ENCODE results near the gene RNF121. TPM values are rescaled to one million over a fixed set of nuclear protein-coding genes. Genes with fewer than 3 reads are reported as not detected.

Gene RNF121
- total and polyA plus RNA-seq, 4 donors, result 10.2 to 31.1 (median 14.2) TPM

DNA sequence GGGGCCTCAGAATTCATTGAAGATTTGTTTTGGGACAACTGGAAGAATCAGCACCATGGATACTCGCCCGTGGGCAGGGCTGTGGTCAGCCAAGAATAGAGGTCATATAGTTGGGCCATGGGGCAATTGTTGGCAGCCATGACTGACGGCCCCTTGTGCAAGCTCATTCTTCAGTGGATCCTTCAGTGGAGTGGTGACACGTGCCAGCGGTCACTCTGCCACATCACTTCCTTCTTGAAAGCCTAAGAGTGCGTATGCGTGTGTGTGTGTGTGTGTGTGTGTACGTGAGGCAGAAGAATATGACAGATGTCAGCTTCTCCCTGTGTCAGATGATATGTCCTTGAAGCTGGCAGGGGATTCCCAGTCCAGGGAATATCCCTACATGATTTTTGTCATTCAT lies 68.1 kb downstream of the RNF121 start (continued):
- TF ChIP-seq FOXA1 (IDR thresholded peaks at IDR 0.05), result no peak

DNA sequence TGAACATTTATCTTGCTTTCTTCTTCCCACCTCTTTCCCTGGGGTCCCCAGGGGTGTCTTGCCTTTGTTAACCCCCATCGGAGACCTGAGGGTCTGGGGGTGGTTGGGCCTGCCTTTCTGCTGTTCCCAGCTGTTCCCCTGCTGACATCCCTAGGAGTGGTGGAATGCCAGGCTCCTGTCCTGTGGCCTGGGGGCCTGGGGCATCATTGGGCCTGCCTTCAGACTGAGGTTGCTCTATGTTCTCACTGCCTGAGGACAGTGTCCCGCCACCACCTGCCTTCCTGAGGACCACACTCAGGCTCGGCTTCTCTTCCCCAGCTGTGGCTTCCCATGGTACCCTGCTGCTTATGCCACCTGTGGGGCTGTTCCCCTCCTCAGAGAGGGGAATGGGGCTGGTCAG lies 68.7 kb downstream of the RNF121 start:
- no peaks in the 10 kb centered on the region for H3K27me3 ChIP-seq (ENCODE audit: control insufficient read depth in 4 of 4, insufficient read depth in 4 of 4, low read length in 3 of 4)
- no peak for DNase-seq (ENCODE audit: low spot score)
- peaks cover 2 to 17% (median 10%) of the 10 kb centered on the region in 4 donors for H3K4me1 ChIP-seq (ENCODE audit: control insufficient read depth in 4 of 4, insufficient read depth in 4 of 4, low read length in 3 of 4)
- H3K9ac ChIP-seq (ENCODE audit: low read depth in 1 of 2, low read length in 2 of 2), result no peak overlapping the region
- 99% methylated on average over 3 of the region's 3 CpGs for WGBS
- H3K27ac ChIP-seq (ENCODE audit: low read depth in 1 of 2, low read length in 2 of 2), result no peak overlapping the region
- H3K36me3 ChIP-seq (ENCODE audit: control insufficient read depth in 4 of 4, insufficient read depth in 3 of 4, low read depth in 1 of 4, low read length in 3 of 4), result peaks cover 0 to 13% (median 10%) of the 10 kb centered on the region in 4 donors
- H3K4me3 ChIP-seq (ENCODE audit: low read depth in 1 of 3, low read length in 3 of 3), result no peak overlapping the region
- no peaks in the 10 kb centered on the region for H3K9me3 ChIP-seq (ENCODE audit: control insufficient read depth in 4 of 4, low read length in 3 of 4)
- TF ChIP-seq, protein P1, sequence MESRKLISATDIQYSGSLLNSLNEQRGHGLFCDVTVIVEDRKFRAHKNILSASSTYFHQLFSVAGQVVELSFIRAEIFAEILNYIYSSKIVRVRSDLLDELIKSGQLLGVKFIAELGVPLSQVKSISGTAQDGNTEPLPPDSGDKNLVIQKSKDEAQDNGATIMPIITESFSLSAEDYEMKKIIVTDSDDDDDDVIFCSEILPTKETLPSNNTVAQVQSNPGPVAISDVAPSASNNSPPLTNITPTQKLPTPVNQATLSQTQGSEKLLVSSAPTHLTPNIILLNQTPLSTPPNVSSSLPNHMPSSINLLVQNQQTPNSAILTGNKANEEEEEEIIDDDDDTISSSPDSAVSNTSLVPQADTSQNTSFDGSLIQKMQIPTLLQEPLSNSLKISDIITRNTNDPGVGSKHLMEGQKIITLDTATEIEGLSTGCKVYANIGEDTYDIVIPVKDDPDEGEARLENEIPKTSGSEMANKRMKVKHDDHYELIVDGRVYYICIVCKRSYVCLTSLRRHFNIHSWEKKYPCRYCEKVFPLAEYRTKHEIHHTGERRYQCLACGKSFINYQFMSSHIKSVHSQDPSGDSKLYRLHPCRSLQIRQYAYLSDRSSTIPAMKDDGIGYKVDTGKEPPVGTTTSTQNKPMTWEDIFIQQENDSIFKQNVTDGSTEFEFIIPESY (IDR thresholded peaks at IDR 0.05), result no peak
- no peak for TF ChIP-seq GABPA (IDR thresholded peaks at IDR 0.05 in 1 of 2, conservative IDR thresholded peaks at IDR 0.05 in 1 of 2)
- no peak for TF ChIP-seq NR2F2 (IDR thresholded peaks at IDR 0.05)
- TF ChIP-seq, protein P2, sequence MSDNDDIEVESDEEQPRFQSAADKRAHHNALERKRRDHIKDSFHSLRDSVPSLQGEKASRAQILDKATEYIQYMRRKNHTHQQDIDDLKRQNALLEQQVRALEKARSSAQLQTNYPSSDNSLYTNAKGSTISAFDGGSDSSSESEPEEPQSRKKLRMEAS (IDR thresholded peaks at IDR 0.05), result no peak
- TF ChIP-seq, protein P3, sequence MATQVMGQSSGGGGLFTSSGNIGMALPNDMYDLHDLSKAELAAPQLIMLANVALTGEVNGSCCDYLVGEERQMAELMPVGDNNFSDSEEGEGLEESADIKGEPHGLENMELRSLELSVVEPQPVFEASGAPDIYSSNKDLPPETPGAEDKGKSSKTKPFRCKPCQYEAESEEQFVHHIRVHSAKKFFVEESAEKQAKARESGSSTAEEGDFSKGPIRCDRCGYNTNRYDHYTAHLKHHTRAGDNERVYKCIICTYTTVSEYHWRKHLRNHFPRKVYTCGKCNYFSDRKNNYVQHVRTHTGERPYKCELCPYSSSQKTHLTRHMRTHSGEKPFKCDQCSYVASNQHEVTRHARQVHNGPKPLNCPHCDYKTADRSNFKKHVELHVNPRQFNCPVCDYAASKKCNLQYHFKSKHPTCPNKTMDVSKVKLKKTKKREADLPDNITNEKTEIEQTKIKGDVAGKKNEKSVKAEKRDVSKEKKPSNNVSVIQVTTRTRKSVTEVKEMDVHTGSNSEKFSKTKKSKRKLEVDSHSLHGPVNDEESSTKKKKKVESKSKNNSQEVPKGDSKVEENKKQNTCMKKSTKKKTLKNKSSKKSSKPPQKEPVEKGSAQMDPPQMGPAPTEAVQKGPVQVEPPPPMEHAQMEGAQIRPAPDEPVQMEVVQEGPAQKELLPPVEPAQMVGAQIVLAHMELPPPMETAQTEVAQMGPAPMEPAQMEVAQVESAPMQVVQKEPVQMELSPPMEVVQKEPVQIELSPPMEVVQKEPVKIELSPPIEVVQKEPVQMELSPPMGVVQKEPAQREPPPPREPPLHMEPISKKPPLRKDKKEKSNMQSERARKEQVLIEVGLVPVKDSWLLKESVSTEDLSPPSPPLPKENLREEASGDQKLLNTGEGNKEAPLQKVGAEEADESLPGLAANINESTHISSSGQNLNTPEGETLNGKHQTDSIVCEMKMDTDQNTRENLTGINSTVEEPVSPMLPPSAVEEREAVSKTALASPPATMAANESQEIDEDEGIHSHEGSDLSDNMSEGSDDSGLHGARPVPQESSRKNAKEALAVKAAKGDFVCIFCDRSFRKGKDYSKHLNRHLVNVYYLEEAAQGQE (IDR thresholded peaks at IDR 0.05), result no peak
- no peak for TF ChIP-seq FOXA1 (IDR thresholded peaks at IDR 0.05)
- no peak for TF ChIP-seq JUND (IDR thresholded peaks at IDR 0.05)
- no peak for TF ChIP-seq SP1 (IDR thresholded peaks at IDR 0.05)
- TF ChIP-seq YY1 (IDR thresholded peaks at IDR 0.05), result no peak
- TF ChIP-seq, protein P4, sequence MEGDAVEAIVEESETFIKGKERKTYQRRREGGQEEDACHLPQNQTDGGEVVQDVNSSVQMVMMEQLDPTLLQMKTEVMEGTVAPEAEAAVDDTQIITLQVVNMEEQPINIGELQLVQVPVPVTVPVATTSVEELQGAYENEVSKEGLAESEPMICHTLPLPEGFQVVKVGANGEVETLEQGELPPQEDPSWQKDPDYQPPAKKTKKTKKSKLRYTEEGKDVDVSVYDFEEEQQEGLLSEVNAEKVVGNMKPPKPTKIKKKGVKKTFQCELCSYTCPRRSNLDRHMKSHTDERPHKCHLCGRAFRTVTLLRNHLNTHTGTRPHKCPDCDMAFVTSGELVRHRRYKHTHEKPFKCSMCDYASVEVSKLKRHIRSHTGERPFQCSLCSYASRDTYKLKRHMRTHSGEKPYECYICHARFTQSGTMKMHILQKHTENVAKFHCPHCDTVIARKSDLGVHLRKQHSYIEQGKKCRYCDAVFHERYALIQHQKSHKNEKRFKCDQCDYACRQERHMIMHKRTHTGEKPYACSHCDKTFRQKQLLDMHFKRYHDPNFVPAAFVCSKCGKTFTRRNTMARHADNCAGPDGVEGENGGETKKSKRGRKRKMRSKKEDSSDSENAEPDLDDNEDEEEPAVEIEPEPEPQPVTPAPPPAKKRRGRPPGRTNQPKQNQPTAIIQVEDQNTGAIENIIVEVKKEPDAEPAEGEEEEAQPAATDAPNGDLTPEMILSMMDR (IDR thresholded peaks at IDR 0.05; ENCODE audit: low read depth, low read length, missing input control), result no peak
- no peak for TF ChIP-seq EGR1 (IDR thresholded peaks at IDR 0.05; ENCODE audit: low read depth in 2 of 2)
- TF ChIP-seq HNF4A (conservative IDR thresholded peaks at IDR 0.05), result no peak

DNA sequence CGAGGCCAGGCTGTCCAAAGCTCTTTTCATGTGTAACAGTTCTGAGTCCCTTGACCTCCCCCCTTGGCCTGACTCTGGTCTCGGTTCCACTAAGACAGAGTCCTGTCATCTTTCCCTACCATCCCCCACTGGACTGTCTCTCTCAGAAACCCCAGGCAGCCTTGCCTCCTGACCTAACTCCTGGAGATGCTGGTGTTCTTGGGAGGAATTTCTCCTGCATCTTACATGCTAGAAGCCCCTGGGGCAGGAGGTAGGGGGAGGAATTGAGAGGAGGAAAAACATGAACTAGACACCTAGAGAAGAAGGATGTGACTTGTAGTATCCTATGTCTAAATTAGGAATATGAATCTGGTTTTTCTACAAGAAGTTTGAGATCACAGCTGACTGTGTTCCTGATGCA lies 69.2 kb downstream of the RNF121 start:
- peaks cover 2 to 17% (median 10%) of the 10 kb centered on the region in 4 donors for H3K4me1 ChIP-seq (ENCODE audit: control insufficient read depth in 4 of 4, insufficient read depth in 4 of 4, low read length in 3 of 4)
- peak overlapping the region in 1 of 2 donors; percentile 60 for H3K27ac ChIP-seq (ENCODE audit: low read depth in 1 of 2, low read length in 2 of 2)
- H3K27me3 ChIP-seq (ENCODE audit: control insufficient read depth in 4 of 4, insufficient read depth in 4 of 4, low read length in 3 of 4), result no peaks in the 10 kb centered on the region
- peaks cover 3 to 16% (median 13%) of the 10 kb centered on the region in 4 donors for H3K36me3 ChIP-seq (ENCODE audit: control insufficient read depth in 4 of 4, insufficient read depth in 3 of 4, low read depth in 1 of 4, low read length in 3 of 4)
- DNase-seq (ENCODE audit: low spot score), result no peak
- H3K4me3 ChIP-seq (ENCODE audit: low read depth in 1 of 3, low read length in 3 of 3), result no peak overlapping the region
- 92% methylated on average over 2 of the region's 2 CpGs for WGBS
- no peaks in the 10 kb centered on the region for H3K9me3 ChIP-seq (ENCODE audit: control insufficient read depth in 4 of 4, low read length in 3 of 4)
- H3K9ac ChIP-seq (ENCODE audit: low read depth in 1 of 2, low read length in 2 of 2), result no peak overlapping the region
- TF ChIP-seq, protein P5, sequence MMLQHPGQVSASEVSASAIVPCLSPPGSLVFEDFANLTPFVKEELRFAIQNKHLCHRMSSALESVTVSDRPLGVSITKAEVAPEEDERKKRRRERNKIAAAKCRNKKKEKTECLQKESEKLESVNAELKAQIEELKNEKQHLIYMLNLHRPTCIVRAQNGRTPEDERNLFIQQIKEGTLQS (IDR thresholded peaks at IDR 0.05), result no peak
- no peak for TF ChIP-seq HNF4A (conservative IDR thresholded peaks at IDR 0.05)
- TF ChIP-seq, protein P3 (IDR thresholded peaks at IDR 0.05), result no peak
- no peak for TF ChIP-seq TAF1 (conservative IDR thresholded peaks at IDR 0.05)
- TF ChIP-seq, protein P1 (IDR thresholded peaks at IDR 0.05), result no peak
- no peak for TF ChIP-seq EGR1 (IDR thresholded peaks at IDR 0.05; ENCODE audit: low read depth in 2 of 2)
- no peak for TF ChIP-seq FOXA2 (IDR thresholded peaks at IDR 0.05)
- TF ChIP-seq, protein P2 (IDR thresholded peaks at IDR 0.05), result no peak
